ENCODE results near the gene CRABP1.

DNA sequence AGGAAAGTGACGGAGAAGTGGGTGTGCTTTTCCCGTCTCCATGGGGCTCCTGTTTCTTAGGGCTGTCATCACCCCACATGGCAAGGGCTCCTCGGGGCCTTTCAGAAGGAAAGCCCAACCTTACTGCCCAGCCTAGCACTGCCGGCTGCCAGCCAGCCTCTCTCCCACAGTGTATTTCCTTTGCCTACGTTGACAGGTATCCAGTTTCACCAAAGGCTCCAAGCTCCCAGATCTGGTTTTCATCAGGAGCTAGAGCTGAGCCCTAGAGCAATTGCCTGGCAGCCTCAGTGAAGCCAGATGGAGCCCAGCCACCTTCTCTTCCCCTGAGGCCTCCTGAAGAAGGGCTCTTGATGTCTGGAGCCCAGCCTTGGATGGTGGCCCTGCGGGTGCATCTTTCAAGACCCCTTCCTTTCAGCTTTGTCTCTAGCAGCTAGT lies 20.2 kb downstream of the CRABP1 start:
- TF ChIP-seq EZH2phosphoT487 (IDR thresholded peaks at IDR 0.05), result no peak
- TF ChIP-seq, protein P1, sequence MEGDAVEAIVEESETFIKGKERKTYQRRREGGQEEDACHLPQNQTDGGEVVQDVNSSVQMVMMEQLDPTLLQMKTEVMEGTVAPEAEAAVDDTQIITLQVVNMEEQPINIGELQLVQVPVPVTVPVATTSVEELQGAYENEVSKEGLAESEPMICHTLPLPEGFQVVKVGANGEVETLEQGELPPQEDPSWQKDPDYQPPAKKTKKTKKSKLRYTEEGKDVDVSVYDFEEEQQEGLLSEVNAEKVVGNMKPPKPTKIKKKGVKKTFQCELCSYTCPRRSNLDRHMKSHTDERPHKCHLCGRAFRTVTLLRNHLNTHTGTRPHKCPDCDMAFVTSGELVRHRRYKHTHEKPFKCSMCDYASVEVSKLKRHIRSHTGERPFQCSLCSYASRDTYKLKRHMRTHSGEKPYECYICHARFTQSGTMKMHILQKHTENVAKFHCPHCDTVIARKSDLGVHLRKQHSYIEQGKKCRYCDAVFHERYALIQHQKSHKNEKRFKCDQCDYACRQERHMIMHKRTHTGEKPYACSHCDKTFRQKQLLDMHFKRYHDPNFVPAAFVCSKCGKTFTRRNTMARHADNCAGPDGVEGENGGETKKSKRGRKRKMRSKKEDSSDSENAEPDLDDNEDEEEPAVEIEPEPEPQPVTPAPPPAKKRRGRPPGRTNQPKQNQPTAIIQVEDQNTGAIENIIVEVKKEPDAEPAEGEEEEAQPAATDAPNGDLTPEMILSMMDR (IDR thresholded peaks at IDR 0.05), result no peak
- no peak for TF ChIP-seq EZH2 (IDR thresholded peaks at IDR 0.05)
